ENCODE results near the gene SMPD3. TPM values are rescaled to one million over a fixed set of nuclear protein-coding genes. Genes with fewer than 3 reads are reported as not detected.

SMPD3 gene
- 0.09 to 0.29 TPM (median 0.11 TPM) in 5 replicates for total RNA-seq (2022; extraction: Qiagen RNA extraction; ENCODE audit: low read depth)

GRCh38 chr16:68448360-68448970 lies at the start of gene SMPD3:
TSS of gene SMPD3 (minus strand) at chr16:68448508. CDS start at chr16:68372181, 76,327 bp downstream.

GRCh38 chr16:68310774-68311511 lies 137.4 kb downstream of the SMPD3 start, which contains the start of the genes PRMT7 and SLC7A6OS:
TSS of gene PRMT7 (plus strand) at chr16:68311019. CDS start at chr16:68315980, 4,961 bp downstream.
TSS of gene SLC7A6OS (minus strand) at chr16:68310946. CDS start at chr16:68310926, 20 bp downstream.

Other genes starting within 250 kb of the SMPD3 start
- 0.08 to 0.73 TPM (median 0.16 TPM) in 3 of 5 replicates, not detected in the others for gene ESRP2, start 212.4 kb downstream of the SMPD3 start, total RNA-seq (2022; extraction: Qiagen RNA extraction; ENCODE audit: low read depth)
- 10.9 to 16.2 TPM (median 13.8 TPM) in 5 replicates for gene PLA2G15, start 203.1 kb downstream of the SMPD3 start, total RNA-seq (2022; extraction: Qiagen RNA extraction; ENCODE audit: low read depth)
- 27.8 to 34.9 TPM (median 32.7 TPM) in 5 replicates for gene SLC7A6, start 184.0 kb downstream of the SMPD3 start, total RNA-seq (2022; extraction: Qiagen RNA extraction; ENCODE audit: low read depth)
- 10.1 to 12.9 TPM (median 11.3 TPM) in 5 replicates for gene SLC7A6OS, start 137.6 kb downstream of the SMPD3 start, total RNA-seq (2022; extraction: Qiagen RNA extraction; ENCODE audit: low read depth)
- gene PRMT7, start 137.5 kb downstream of the SMPD3 start, total RNA-seq (2022; extraction: Qiagen RNA extraction; ENCODE audit: low read depth) = 27.5 to 33.1 TPM (median 32.5 TPM) in 5 replicates
- gene ZFP90, start 90.8 kb upstream of the SMPD3 start, total RNA-seq (2022; extraction: Qiagen RNA extraction; ENCODE audit: low read depth) = 4.7 to 10.1 TPM (median 8.9 TPM) in 5 replicates
- 0.17 to 0.45 TPM (median 0.29 TPM) in 5 replicates for gene CDH3, start 196.8 kb upstream of the SMPD3 start, total RNA-seq (2022; extraction: Qiagen RNA extraction; ENCODE audit: low read depth)

Measured in A549 treated with RU486 at 1 μM for 4 hours (cell line).